ENCODE measurements around the gene POMGNT2. TPM values are rescaled to one million over a fixed set of nuclear protein-coding genes. Genes with fewer than 3 reads are reported as not detected.

Gene POMGNT2
- total RNA-seq, 2 donors from 2014 or later = 12.7 to 14.5 TPM

- no peak overlapping the region for H3K27ac ChIP-seq (ENCODE audit: low read depth, low read length)
- H3K27me3 ChIP-seq (ENCODE audit: control insufficient read depth, insufficient read depth, low read length, poor library complexity, severe bottlenecking) = no peaks in the 10 kb centered on the region
- H3K9me3 ChIP-seq (ENCODE audit: control insufficient read depth, low read length) = peaks cover 27% of the 10 kb centered on the region
- no peak for TF ChIP-seq CTCF (conservative IDR thresholded peaks at IDR 0.05)
- no peak for DNase-seq
- no peak overlapping the region for H3K4me3 Mint-ChIP-seq
- peaks cover 27% of the 10 kb centered on the region for H3K36me3 ChIP-seq (ENCODE audit: control insufficient read depth, insufficient read depth, low read length)
- no peak overlapping the region for H3K9ac ChIP-seq (ENCODE audit: extremely low read depth, low read length, poor library complexity, severe bottlenecking)
- no peaks in the 10 kb centered on the region for H3K4me1 ChIP-seq (ENCODE audit: control insufficient read depth, insufficient read depth, low read length)
- no peaks in the 10 kb centered on the region for H3K4me1 Mint-ChIP-seq
- WGBS, 2 experiments (ENCODE audit: insufficient coverage in 1 of 2, insufficient read length in 1 of 2) = 96 to 97% methylated on average over 27 to 40 of the region's 40 CpGs
- peaks cover 69% of the 10 kb centered on the region for H3K36me3 Mint-ChIP-seq (ENCODE audit: low read depth)
- no peak overlapping the region for H3K4me3 ChIP-seq (ENCODE audit: low read length)
- no peak overlapping the region for H3K27ac Mint-ChIP-seq
- H3K27me3 Mint-ChIP-seq (ENCODE audit: insufficient read depth) = no peaks in the 10 kb centered on the region
- H3K9me3 Mint-ChIP-seq = peaks cover 34% of the 10 kb centered on the region
Measured at GRCh38 chr3:43080726-43081568, 24.9 kb downstream of the POMGNT2 start.

DNA sequence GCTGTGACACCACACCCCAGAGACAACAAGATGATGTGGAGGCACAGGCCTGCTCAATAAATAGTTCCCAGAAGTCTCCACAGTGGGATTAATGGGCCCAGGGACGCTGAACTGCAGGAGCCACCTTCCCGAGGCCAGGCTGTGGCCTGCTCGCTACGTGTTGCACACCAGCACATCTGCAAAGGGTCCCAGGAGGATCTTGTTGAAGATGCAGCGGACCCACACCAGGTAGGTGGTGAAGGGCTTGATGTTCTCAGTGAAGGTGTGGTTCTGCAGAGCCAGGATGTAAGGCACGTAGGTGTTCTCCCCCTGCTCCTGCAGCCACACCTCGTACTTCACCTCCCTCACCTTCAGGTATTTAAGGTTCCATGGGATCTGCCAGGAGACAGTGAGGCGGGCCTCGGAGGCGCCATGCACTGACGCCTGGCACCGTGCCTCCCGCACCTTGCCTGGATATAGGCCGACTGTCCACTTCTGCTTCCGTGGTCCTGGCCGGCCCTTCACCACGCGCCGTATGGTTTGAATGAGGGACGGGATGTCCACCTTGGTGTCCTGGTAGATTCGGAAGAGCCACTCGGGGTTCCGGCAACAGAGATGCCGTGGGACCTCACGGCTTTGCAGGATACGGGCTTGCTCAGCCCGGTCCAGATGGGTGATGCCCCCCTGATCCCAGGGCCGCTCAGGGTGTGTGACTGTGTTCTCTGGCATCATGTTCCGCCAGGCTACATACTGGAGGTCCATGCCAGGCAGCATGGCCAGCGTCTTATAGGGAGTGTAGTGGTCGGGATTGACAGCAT lies 26.1 kb downstream of the POMGNT2 start:
- peaks cover 27% of the 10 kb centered on the region for H3K9me3 ChIP-seq (ENCODE audit: control insufficient read depth, low read length)
- no peaks in the 10 kb centered on the region for H3K4me1 Mint-ChIP-seq
- H3K9ac ChIP-seq (ENCODE audit: extremely low read depth, low read length, poor library complexity, severe bottlenecking) = no peak overlapping the region
- H3K9me3 Mint-ChIP-seq = peaks cover 34% of the 10 kb centered on the region
- H3K4me3 ChIP-seq (ENCODE audit: low read length) = no peak overlapping the region
- peaks cover 64% of the 10 kb centered on the region for H3K36me3 Mint-ChIP-seq (ENCODE audit: low read depth)
- H3K36me3 ChIP-seq (ENCODE audit: control insufficient read depth, insufficient read depth, low read length) = peaks cover 27% of the 10 kb centered on the region
- 92 to 100% methylated on average over 12 to 31 of the region's 31 CpGs for WGBS, 2 experiments (ENCODE audit: insufficient coverage in 1 of 2, insufficient read length in 1 of 2)
- no peak overlapping the region for H3K4me3 Mint-ChIP-seq
- no peak overlapping the region for H3K27ac ChIP-seq (ENCODE audit: low read depth, low read length)
- H3K27me3 Mint-ChIP-seq (ENCODE audit: insufficient read depth) = no peaks in the 10 kb centered on the region
- H3K27me3 ChIP-seq (ENCODE audit: control insufficient read depth, insufficient read depth, low read length, poor library complexity, severe bottlenecking) = no peaks in the 10 kb centered on the region
- H3K27ac Mint-ChIP-seq = no peak overlapping the region
- no peak for DNase-seq
- TF ChIP-seq CTCF (conservative IDR thresholded peaks at IDR 0.05) = no peak
- H3K4me1 ChIP-seq (ENCODE audit: control insufficient read depth, insufficient read depth, low read length) = no peaks in the 10 kb centered on the region

GRCh38 chr3:43077707-43078106 lies 28.2 kb downstream of the POMGNT2 start:
- no peaks in the 10 kb centered on the region for H3K4me1 Mint-ChIP-seq
- peaks cover 18% of the 10 kb centered on the region for H3K9me3 Mint-ChIP-seq
- H3K27me3 Mint-ChIP-seq (ENCODE audit: insufficient read depth) = peaks cover 14% of the 10 kb centered on the region

More at GRCh38 chr3:43077707-43078106, 28.2 kb downstream of the POMGNT2 start:
- Histone ChIP-seq H3K27ac (ENCODE audit: low read depth, low read length) (no peak overlapping the region), H3K9ac (ENCODE audit: extremely low read depth, low read length, poor library complexity, severe bottlenecking) (no peak overlapping the region), H3K4me1 (ENCODE audit: control insufficient read depth, insufficient read depth, low read length) (no peaks in the 10 kb centered on the region), H3K27me3 (ENCODE audit: control insufficient read depth, insufficient read depth, low read length, poor library complexity, severe bottlenecking) (no peaks in the 10 kb centered on the region), H3K36me3 (ENCODE audit: control insufficient read depth, insufficient read depth, low read length) (peaks cover 27% of the 10 kb centered on the region), H3K4me3 (ENCODE audit: low read length) (no peak overlapping the region), H3K9me3 (ENCODE audit: control insufficient read depth, low read length) (peaks cover 11% of the 10 kb centered on the region)
- TF ChIP-seq CTCF (conservative IDR thresholded peaks at IDR 0.05) = no peak
- Mint-ChIP-seq H3K4me3 (no peak overlapping the region), H3K36me3 (ENCODE audit: low read depth) (peaks cover 50% of the 10 kb centered on the region), H3K27ac (no peak overlapping the region)
- no peak for DNase-seq
